ENCODE data around the gene PRR30.
"Not testable (repeated sequence)": the region's sequence is repeated elsewhere in the genome, so short reads cannot be mapped to it uniquely, and the experiment has no call there.

PRR30 gene

DNA sequence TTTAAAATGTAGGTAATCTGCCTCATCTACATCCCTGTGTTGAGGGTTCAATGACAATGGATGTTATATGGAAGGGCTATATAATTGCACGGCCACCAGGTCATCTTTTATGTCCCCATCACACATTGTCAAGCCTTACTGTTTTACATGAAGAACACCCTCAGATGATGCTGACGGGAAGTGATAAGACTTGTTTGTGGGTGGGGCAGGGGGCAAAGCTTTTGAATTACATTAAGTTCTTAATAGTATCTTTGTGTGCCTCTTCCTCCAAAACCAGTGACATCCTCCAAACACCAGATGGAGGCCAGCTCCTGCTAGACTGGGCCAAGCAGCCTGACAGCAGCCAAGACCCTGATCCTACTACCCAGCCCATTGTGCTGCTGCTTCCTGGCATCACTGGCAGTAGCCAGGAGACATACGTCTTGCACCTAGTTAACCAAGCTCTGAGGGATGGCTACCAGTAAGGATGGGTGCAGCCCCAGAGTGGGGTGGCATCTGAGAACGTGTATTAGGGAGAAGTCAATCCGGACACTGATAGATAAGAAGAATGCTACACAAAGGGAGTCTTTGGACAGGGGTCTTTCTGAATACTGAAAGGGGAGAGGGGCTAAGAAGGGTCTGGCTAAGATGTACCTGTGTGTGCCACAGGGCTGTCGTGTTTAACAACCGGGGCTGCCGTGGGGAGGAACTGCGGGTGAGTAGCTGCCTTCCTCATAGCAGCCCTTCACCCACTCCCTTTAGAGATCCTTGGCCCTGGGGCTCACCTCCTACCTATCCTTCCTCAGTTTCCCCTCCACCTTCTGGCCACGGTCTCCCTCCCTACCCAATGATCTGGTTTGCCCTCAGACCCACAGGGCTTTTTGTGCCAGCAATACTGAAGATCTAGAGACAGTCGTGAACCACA, 10.3 kb downstream of the PRR30 start:
- DNase-seq (ENCODE audit: low spot score), result no peak

- DNase-seq (ENCODE audit: low spot score), result no peak
Measured at GRCh38 chr2:27127883-27128667, 11.1 kb downstream of the PRR30 start.

DNA sequence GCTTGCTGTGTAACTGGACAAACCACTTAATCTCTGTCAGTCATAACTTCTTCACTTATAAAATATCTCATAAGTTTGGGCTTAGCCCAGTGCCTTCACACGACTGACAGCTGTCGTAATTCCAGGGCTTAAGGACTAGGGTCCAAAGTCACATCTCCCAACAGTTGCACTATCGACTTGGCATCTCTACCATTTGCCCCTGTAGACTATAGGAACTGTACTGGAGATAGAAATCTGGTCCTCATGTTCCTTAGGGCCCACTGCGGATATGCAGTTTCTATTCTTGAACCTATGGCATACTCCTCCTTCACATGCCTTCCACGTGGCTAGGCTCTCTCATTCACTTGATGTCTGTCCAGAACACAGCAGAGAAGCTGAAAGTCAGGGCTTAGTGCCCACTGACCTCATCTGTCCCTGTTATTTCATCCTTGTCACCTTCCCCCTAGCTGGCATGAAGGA, 12.9 kb downstream of the PRR30 start:
- DNase-seq (ENCODE audit: low spot score), result no peak

- DNase-seq (ENCODE audit: low spot score), result no peak
Measured at GRCh38 chr2:27125104-27125503, 14.1 kb downstream of the PRR30 start.

DNA sequence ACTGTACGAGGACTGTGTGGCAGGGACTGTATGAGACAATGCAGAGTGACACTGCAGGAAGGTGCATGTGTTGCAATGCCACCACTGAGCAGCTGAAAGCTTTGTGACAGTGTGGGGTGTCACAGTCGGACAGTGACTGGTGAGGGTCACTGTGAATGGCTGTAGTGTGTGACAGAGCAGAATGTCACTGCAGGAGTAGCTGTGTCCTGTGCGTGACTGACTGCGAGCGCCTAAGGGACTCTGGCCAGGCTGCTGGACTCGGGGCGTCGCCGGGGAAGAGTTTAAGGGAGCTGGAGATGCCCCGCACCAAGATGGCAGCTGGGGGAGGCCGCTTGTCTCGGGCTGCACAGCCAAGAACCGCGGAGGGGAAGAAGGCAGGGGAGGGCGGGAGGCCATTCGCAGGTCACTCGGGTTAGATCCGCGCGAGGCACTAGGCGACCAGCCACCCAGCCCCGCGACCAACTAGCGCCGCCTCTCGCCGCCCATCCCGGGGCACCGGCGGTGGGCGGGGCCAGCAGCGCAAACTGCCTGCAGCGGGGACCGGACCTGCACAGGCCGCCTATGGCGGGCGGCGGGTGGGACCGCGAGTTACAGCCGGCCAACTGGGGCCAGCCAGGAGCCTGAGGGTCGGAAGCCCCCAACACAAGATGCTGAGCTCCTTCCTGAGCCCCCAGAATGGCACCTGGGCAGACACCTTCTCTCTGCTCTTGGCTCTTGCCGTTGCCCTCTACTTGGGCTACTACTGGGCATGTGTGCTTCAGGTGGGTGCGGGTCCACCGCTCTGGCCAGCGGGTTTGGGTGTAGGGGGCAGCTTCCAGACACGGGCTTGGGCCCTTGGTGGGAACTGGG, 15.7 kb downstream of the PRR30 start, which contains the start of gene ABHD1:
Gene ABHD1, plus strand, starts transcription at position 514 of the 849 bp plus-strand sequence. Its CDS starts 134 bp downstream, at position 648.
- peak; percentile 60 for DNase-seq (ENCODE audit: low spot score)

- DNase-seq (ENCODE audit: low spot score), result no peak
Measured at GRCh38 chr2:27122791-27123190, 16.4 kb downstream of the PRR30 start.

DNA sequence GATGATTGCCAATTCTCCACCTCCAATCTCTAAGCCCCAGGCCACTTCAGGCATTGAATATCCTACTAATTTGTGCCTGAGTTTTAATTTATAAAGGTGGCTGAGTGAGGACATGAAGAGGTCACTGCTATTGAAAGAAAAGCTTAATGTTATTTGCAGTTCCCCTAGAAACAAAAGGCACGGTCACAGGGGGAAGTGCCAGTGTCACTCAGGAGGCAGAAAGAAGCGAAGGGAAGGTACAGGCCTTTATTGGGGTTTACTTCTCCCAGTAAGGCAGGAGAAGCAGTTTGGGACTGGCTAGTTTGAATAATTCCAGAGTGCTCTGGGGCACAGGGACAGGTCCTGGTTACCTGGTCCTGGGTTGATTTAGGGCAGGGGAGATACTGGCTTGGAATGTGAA, 17.3 kb downstream of the PRR30 start:
- no peak for DNase-seq (ENCODE audit: low spot score)

DNA sequence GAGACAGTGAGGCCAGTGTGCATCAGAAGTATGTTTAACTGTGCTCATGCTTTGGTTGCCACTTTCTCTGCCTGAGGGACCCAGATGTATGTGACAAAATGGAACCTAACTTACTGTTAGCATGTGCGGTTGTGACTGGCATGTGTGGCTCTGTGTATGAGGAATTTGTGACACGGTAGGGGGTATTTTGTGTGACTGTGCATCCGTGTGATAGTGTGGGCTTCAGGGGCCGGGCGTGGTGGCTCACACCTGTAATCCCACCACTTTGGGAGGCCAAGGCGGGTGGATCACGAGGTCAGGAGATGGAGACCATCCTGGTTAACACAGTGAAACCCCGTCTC, 19.9 kb downstream of the PRR30 start:
- not testable (repeated sequence) for DNase-seq (ENCODE audit: low spot score)

DNA sequence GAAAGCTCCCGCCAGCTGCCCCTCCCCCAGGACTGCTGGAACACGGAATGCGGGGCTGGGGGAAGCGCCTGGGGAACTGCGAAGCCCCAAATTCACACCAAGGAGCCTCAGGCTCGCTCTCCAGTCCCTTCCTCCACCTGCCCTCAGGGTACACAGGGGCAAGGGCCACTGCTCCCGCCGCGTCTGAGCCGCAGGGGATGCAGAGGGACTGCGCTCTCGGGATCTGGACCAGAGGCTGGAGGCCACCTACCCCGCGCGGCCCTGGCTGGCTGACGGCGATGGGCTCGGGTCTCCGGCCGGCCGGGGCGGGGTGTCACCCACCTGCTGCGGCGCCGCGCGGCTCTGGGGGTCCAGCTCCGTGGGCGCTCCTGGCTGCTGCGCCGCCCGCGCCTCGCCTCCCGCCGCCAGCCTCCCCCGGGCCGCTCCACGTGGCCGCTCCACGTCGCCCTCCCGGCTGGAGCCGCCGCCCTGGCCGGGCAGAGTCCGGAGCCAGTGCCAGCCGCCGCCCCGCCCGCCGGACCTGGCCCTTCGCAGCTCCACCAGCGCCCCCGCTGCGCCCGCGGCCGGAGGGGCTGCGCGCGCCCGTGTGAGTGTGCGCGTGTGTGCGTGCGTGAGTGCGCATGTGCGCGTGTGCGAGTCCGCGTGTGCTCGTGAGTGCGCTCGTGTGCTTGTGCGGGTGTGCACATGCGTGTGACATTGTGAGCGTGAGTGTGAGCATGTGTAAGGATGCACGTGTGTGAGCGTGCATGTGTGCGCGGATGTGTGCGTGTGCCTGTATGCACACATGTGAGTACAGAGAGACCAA, 20.5 kb downstream of the PRR30 start, which contains the start of gene CGREF1:
Gene CGREF1, minus strand, starts transcription at position 604 of the 805 bp plus-strand sequence. CDS start 14,762 bp downstream, outside the sequence.
- DNase-seq (ENCODE audit: low spot score), result no peak

GRCh38 chr2:27117995-27118524, 21.1 kb downstream of the PRR30 start:
- no peak for DNase-seq (ENCODE audit: low spot score)

DNA sequence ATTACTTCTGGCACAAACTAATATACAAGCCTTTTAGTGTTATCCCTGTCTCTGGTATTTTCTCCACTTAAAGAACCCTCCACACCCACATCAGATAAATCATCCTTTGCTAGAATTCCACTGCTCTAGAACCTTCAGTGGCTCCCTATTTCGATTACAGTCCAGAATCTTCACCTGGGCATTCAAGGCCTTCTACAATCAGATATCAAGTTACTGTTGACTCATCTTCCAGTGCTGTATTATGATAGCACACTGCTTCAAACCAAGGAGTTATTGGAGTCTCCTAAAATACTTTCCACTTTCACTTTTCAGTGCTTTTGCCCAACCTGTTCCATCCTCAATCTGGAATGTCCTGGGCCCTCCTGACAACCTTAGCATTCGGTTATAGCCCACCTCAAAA, 23.7 kb downstream of the PRR30 start:
- DNase-seq (ENCODE audit: low spot score), result no peak

- DNase-seq (ENCODE audit: low spot score), result not testable (repeated sequence)
Measured at GRCh38 chr2:27111392-27112078, 27.7 kb downstream of the PRR30 start.

DNA sequence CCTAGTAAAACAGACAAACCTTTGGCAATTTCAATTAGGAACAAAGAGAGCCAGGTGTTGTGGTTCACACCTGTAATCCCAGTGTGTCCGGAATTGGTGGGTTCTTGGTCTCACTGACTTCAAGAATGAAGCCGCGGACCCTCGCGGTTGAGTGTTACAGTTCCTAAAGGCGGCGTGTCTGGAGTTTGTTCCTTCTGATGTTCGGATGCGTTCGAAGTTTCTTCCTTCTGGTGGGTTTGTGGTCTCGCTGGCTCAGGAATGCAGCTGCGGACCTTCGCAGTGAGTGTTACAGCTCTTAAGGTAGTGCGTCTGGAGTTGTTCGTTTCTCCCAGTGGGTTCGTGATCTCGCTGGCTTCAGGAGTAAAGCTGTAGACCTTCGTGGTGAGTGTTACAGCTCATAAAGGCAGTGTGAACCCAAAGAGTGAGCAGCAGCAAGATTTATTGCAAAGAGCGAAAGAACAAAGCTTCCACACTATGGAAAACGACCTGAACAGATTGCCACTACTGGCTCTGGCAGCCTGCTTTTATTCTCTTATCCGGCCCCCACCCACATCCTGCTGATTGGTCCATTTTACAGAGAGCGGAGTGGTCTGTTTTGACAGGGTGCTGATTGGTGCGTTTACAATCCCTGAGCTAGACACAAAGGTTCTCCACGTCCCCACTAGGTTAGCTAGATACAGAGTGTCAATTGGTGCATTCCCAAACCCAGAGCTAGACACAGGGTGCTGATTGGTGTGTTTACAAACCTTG, 28.4 kb downstream of the PRR30 start:
- DNase-seq (ENCODE audit: low spot score), result not testable (repeated sequence)

GRCh38 chr2:27109083-27109482, 30.1 kb downstream of the PRR30 start:
- no peak for DNase-seq (ENCODE audit: low spot score)

DNA sequence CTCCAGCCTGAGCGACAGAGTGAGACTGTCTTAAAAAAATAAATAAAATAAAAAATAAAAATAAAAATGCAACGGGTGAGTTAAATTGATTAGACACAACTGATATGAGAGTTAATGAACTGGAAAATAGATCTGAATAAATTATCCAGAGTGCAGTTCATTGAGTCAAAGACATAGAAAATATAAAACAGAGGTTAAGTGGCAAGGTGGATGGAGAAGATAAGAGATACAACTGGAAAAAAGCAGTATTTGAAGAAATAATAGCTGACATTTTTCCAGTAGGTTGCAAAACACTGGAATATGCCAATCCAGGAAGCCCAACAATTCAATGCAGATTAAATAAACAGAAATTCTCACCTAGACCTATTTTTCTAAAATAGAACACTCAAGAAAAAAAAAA, 31.0 kb downstream of the PRR30 start:
- no peak for DNase-seq (ENCODE audit: low spot score)

DNA sequence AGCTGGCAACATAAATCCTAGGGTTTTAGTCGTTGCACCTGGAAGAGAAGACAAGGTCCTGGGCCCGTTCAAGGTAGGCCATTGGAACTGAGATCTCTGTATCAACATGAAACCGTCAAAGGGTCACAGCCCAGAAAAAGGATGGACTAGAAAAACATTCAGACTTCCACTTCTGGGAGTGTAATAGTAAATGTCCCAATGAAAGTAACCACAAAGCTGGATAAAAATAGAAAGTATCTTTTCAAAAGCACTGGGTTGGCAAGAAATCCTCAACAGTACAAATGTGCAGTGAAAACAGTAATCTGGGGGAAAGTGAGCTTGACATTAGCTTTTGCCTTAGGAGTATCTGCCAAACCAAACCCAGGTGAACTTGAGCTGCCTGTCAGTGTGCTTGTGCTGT, 33.2 kb downstream of the PRR30 start:
- no peak for DNase-seq (ENCODE audit: low spot score)

- DNase-seq (ENCODE audit: low spot score), result no peak
Measured at GRCh38 chr2:27102329-27102728, 36.9 kb downstream of the PRR30 start.

DNA sequence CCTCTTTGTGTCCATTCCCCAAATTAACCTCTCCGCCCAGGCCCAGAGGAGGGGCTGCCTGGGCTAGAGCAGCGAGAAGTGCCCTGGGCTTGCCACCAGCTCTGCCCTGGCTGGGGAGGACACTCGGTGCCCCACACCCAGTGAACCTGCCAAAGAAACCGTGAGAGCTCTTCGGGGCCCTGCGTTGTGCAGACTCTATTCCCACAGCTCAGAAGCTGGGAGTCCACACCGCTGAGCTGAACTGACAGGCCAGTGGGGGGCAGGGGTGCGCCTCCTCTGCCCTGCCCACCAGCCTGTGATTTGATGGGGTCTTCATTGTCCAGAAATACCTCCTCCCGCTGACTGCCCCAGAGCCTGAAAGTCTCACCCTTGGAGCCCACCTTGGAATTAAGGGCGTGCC, 39.2 kb downstream of the PRR30 start:
- DNase-seq (ENCODE audit: low spot score), result no peak

DNA sequence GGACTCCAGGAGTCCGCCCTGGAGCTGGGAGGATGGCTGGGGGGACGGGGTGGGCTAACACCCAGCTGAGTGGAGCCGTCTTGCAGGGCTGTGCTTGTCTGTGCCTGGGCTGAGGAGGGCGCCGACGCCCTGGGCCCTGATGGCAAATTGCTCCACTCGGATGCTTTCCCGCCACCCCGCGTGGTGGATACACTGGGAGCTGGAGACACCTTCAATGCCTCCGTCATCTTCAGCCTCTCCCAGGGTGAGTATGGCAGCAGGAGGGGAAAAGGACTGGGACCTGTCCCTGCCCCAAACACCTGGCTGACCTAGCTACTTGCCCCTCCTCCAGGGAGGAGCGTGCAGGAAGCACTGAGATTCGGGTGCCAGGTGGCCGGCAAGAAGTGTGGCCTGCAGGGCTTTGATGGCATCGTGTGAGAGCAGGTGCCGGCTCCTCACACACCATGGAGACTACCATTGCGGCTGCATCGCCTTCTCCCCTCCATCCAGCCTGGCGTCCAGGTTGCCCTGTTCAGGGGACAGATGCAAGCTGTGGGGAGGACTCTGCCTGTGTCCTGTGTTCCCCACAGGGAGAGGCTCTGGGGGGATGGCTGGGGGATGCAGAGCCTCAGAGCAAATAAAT, 39.8 kb downstream of the PRR30 start:
- no peak for DNase-seq (ENCODE audit: low spot score)
